OCI-LY3 (cell line): Measurements from ENCODE around the gene CSF3.

ENCODE experiments used
- EZH2phosphoT487 ChIP-seq: fragments of 200-600 bp; shearing (Covaris generic); IDR thresholded peaks from 2 replicates; pipeline ENCODE4 v1.6.1; 2018; ENCODE audit warnings: antibody characterized with exemption, mixed run types, low read depth
- TF ChIP-seq, protein P1 (sequence below): fragments of 200-600, 300-600 bp; sonication (generic); IDR thresholded peaks from 2 replicates; pipeline ENCODE4 v1.5.1; 2014; ENCODE audit warnings: antibody characterized with exemption, low read length, low read depth

DNA sequence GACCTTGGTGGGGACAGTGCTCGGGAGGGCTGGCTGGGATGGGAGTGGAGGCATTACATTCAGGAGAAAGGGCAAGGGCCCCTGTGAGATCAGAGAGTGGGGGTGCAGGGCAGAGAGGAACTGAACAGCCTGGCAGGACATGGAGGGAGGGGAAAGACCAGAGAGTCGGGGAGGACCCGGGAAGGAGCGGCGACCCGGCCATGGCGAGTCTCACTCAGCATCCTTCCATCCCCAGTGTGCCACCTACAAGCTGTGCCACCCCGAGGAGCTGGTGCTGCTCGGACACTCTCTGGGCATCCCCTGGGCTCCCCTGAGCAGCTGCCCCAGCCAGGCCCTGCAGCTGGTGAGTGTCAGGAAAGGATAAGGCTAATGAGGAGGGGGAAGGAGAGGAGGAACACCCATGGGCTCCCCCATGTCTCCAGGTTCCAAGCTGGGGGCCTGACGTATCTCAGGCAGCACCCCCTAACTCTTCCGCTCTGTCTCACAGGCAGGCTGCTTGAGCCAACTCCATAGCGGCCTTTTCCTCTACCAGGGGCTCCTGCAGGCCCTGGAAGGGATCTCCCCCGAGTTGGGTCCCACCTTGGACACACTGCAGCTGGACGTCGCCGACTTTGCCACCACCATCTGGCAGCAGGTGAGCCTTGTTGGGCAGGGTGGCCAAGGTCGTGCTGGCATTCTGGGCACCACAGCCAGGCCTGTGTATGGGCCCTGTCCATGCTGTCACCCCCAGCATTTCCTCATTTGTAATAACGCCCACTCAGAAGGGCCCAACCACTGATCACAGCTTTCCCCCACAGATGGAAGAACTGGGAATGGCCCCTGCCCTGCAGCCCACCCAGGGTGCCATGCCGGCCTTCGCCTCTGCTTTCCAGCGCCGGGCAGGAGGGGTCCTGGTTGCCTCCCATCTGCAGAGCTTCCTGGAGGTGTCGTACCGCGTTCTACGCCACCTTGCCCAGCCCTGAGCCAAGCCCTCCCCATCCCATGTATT, 1.1 kb downstream of the CSF3 start:
- no peak for TF ChIP-seq EZH2phosphoT487
- TF ChIP-seq, protein P1, sequence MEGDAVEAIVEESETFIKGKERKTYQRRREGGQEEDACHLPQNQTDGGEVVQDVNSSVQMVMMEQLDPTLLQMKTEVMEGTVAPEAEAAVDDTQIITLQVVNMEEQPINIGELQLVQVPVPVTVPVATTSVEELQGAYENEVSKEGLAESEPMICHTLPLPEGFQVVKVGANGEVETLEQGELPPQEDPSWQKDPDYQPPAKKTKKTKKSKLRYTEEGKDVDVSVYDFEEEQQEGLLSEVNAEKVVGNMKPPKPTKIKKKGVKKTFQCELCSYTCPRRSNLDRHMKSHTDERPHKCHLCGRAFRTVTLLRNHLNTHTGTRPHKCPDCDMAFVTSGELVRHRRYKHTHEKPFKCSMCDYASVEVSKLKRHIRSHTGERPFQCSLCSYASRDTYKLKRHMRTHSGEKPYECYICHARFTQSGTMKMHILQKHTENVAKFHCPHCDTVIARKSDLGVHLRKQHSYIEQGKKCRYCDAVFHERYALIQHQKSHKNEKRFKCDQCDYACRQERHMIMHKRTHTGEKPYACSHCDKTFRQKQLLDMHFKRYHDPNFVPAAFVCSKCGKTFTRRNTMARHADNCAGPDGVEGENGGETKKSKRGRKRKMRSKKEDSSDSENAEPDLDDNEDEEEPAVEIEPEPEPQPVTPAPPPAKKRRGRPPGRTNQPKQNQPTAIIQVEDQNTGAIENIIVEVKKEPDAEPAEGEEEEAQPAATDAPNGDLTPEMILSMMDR, result no peak
